ENCODE measurements around the gene BABAM1.

BABAM1 gene

DNA sequence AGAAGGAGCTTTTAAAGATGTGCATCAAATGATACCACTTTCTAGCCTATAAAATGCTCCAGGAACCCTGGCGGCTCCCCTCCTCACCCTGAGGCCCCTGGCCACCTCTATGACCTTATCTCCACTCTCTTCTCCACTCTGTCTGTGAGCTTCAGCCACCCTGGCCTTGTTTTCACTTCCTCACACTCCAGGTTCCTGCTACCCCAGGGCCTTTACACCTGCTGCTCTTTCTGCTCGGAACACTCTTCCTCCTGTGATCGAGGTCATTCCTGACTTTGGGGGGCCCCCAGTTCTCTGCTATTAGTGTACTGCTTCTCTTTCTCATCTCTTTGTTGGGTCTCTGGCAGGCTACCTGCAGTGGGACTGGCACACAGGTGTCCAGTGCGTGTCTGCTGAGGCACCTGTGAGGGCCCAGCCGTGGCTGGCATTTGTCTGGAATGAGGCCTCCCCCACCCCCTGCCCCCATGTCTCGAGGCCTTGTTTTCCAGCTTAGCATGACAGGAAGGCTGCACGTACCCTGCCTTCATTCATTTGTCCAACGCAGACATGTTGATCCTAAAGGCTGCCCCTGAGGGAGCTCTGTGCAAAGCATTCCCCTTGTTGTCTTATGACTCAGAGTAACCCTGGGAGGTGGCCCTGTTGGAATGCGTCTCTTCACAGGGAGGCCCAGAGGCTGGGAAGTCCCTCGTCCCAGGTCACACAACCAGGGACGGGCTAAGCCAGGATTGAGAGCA, 44.4 kb downstream of the BABAM1 start:
- in situ Hi-C loops (cut with MboI; ENCODE audit: low sequenced_read_pairs, unreplicated experiment), result no loop called here
- TF ChIP-seq, protein P1, sequence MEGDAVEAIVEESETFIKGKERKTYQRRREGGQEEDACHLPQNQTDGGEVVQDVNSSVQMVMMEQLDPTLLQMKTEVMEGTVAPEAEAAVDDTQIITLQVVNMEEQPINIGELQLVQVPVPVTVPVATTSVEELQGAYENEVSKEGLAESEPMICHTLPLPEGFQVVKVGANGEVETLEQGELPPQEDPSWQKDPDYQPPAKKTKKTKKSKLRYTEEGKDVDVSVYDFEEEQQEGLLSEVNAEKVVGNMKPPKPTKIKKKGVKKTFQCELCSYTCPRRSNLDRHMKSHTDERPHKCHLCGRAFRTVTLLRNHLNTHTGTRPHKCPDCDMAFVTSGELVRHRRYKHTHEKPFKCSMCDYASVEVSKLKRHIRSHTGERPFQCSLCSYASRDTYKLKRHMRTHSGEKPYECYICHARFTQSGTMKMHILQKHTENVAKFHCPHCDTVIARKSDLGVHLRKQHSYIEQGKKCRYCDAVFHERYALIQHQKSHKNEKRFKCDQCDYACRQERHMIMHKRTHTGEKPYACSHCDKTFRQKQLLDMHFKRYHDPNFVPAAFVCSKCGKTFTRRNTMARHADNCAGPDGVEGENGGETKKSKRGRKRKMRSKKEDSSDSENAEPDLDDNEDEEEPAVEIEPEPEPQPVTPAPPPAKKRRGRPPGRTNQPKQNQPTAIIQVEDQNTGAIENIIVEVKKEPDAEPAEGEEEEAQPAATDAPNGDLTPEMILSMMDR (IDR thresholded peaks at IDR 0.05; ENCODE audit: borderline replicate concordance, control extremely low read depth, extremely low read depth, insufficient read depth, missing control alignments), result no peak
- DNase-seq (ENCODE audit: low spot score), result no peak

DNA sequence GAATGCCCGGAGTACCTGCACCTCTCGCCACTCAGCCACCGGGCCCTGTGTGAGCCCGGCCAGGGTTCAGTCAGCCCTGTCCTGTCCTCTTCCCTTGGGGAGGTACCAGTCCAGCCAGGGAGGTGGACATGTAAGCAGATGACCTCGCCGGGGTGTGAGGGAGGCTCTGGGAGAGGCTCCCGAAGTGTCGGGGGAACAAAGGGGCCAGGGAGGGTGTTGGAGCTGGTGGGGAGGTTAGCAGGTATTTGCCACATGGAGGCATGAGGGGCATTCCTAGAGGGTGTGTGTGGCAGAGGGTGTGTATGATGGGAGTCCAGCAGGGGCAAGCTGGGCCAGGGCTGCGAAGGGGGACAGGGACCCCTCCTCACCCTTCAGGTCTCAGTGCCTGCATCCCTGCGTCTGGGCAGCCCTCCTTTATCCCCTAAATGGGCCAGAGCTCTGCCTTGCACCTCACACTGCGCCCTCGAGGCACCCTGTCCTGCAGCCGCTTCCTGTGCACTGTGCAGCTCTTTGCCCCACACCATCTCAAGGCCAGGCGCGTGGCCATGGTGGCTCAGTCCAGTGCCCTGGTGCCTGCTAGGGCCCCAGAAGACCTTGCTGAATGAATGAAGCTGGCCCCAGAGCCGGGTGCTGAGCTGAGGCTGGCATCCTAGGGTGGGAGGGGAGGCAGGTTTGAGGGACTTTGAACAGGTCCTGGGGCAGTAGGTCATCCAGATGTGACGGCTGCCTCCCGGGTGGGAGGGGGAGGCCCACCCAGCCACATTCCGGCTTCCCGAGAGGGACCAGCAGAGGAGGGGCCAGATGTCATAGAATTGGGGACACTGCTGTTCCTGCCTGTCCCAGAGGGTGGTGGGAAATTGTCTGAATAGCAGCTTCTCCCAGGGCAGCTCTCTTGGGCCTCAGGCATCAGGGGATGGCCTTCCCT, 45.2 kb downstream of the BABAM1 start:
- TF ChIP-seq, protein P1 (IDR thresholded peaks at IDR 0.05; ENCODE audit: borderline replicate concordance, control extremely low read depth, extremely low read depth, insufficient read depth, missing control alignments), result no peak
- in situ Hi-C loops (cut with MboI; ENCODE audit: low sequenced_read_pairs, unreplicated experiment), result no loop called here
- DNase-seq (ENCODE audit: low spot score), result no peak

DNA sequence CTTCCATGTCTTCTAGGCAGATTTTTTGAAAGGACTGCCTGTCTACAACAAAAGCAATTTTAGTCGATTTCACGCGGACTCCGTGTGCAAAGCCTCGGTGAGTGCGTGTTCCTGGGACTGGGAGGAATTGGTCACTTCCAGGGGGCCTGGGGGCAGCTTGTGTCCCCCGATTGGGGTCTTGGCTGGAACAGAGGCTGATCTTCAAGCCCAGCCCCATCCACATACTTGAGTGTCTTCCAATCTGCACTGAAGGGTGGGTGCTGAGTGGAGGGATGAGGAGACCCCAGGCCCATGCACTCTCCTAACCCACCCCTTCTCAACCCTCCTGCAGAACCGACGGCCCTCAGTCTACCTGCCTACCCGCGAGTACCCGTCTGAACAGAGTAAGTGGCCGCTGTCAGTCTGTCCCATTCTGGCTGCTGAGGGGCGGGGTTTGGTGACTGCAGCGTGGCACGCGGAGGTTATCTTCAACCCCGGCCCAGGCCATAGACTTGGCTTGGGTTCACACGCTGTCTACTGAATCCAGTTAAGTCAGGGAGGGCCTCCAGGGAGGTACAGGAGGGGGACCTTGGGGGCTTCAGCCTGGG, 46.9 kb downstream of the BABAM1 start:
- DNase-seq (ENCODE audit: low spot score), result no peak
- in situ Hi-C loops (cut with MboI; ENCODE audit: low sequenced_read_pairs, unreplicated experiment), result no loop called here
- TF ChIP-seq, protein P1 (IDR thresholded peaks at IDR 0.05; ENCODE audit: borderline replicate concordance, control extremely low read depth, extremely low read depth, insufficient read depth, missing control alignments), result no peak

DNA sequence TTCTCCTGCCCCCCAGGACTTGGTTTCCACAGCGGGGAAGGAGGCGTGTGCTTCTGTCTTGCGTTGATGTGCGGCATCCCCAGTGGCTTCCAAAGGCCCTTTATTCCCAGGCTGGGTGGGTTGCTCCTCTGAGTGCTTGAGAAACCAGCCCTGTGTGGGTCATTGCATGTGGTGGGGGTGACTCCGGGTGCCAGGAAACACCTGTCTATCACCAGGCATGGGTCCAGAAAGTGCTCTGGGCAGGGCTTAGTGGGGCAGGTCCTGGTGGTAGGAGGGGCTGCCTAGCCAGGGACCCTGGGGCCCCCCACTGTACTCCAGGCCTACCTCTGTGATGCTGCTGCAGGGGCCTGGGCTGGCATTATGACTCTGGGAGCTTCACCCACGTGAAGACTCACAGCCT, 51.7 kb downstream of the BABAM1 start:
- TF ChIP-seq, protein P1 (IDR thresholded peaks at IDR 0.05; ENCODE audit: borderline replicate concordance, control extremely low read depth, extremely low read depth, insufficient read depth, missing control alignments), result no peak
- DNase-seq (ENCODE audit: low spot score), result no peak
- in situ Hi-C loops (cut with MboI; ENCODE audit: low sequenced_read_pairs, unreplicated experiment), result no loop called here

DNA sequence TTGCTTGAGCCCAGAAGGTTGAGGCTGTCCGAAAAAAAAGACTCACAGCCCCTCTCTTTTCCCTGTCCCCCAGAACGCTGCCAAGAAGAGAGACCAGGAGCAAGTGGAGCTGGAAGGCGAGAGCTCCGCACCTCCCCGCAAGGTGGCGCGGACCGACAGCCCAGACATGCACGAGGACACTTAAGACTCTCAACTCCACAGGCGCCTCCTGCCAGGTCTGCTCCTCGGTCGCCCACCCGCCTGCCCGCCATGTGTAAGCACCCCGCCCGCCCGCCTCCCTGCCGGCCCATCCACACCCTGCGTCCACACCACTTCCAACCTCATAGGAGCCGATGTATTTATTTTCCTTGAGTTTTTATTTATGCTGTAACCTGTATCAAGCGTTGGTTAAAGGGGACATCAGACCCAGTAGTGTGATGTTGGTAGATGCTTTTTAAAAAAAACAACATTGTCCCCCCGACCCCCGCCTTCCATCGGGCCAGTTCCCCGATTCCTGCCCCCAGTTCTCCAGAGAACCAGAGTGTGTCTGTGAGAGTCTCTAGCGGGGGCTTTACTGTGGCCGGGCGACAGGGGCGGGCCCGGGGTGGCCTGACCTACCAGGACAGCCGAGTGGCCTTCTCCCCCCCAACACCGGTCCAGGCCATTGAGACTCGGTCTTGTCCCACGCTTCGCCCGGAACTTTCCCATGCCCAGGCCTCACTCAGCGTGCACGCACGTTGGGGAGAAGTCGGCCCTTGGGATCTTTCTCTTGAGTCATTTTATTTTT, 52.4 kb downstream of the BABAM1 start:
- TF ChIP-seq, protein P1 (IDR thresholded peaks at IDR 0.05; ENCODE audit: borderline replicate concordance, control extremely low read depth, extremely low read depth, insufficient read depth, missing control alignments), result no peak
- in situ Hi-C loops (cut with MboI; ENCODE audit: low sequenced_read_pairs, unreplicated experiment), result no loop called here
- DNase-seq (ENCODE audit: low spot score), result no peak

DNA sequence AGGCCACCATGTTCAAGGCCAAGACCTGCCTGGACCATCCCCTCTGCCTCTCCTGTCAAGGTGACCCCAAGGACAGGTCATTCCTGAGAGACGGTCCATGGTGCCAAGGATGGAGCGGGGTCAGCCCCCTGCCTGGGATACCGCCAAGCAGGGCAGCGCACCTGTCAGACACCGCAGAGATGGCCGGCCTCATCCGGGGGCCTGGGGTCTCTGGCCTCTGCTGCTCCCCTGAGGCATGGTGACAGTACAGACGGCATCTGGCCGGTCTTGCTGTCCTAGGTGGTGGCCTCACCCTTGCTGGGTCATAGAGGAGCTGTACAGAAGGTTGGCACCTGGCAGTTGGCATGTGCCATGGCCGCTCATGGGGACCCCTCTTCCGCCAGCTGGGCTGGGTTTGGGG, 53.2 kb downstream of the BABAM1 start:
- in situ Hi-C loops (cut with MboI; ENCODE audit: low sequenced_read_pairs, unreplicated experiment), result no loop called here
- TF ChIP-seq, protein P1 (IDR thresholded peaks at IDR 0.05; ENCODE audit: borderline replicate concordance, control extremely low read depth, extremely low read depth, insufficient read depth, missing control alignments), result no peak
- DNase-seq (ENCODE audit: low spot score), result no peak
